Brain microvascular endothelial cell (primary cell): ENCODE results near the gene MAGI1.

Experiments
- DNase-seq: peaks from one replicate; pipeline ENCODE4 v3.0.0-alpha.2; 2020
- H3K27ac ChIP-seq: fragments of 250-450 bp; sonication (Bioruptor Pico); 2 replicates; pipeline ENCODE4 v1.5.1; 2020; ENCODE audit warnings: mild to moderate bottlenecking, moderate library complexity
- H3K27me3 ChIP-seq: fragments of 250-450 bp; sonication (Bioruptor Pico); replicated peaks from 2 replicates; pipeline ENCODE4 v1.5.1; 2020; ENCODE audit warnings: mild to moderate bottlenecking
- H3K36me3 ChIP-seq: fragments of 250-450 bp; sonication (Bioruptor Pico); replicated peaks from 2 replicates; pipeline ENCODE4 v1.5.1; 2020; ENCODE audit warnings: mild to moderate bottlenecking
- H3K4me3 ChIP-seq: 2 replicates; pipeline ENCODE4 v1.5.1; 2011; ENCODE audit warnings: low read depth, mild to moderate bottlenecking, control low read depth, low read length, moderate library complexity
- in situ Hi-C: cut with HindIII; loops from 2 replicates; pipeline ENCODE4 v1.10.0; 2017; ENCODE audit warnings: low sequenced_read_pairs, low pct_ligation_motif_present
- TF ChIP-seq, protein P1 (sequence below): IDR thresholded peaks from 2 replicates; pipeline ENCODE4 v1.5.1; 2011; ENCODE audit warnings: low read depth, mild to moderate bottlenecking, moderate library complexity, low read length, control low read depth, inconsistent platforms; ENCODE audit errors: missing control alignments

MAGI1 gene

DNA sequence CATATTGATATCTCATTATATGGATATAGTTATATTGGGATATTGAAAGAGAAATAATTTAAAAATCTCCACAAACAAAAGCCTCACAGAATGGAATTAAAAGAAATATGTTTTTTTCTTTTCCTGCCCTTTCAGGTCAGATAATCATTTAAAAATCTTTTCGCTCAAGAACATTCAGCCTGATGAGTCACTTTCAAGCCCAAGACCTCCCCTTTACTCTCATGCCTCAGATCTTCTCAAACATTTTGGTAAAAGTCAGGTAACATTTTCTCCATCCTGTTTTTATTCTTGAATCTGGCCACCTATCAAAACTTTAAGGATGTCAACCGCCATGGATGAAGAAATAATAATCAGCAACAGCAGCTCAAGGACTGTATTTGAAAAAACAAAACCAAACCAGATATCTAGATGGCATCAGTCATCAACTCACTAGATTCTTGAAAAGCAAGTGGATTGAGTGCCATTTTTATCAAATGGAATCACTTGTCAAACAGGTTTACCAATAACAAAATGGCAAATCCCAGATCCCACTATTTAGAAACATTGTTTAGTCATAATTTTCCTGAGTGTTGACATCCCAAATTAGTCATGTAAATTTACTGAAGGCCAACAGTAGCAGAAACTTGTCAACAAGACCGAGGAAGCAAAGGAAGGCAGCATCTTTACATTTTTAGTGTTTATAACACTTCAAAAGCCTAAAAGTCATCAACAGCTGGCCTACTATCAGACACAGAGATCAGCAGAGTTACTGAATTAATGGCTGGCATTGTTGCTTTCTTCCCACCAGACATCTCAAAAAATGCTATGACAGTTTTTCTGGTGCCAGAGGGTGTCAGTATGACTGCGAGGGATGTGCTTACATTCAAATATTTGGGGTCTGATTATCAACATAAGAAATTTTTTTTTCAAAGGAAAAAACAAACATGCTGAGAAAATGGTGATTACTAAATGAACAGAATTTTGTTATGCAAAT is 444.7 kb downstream of the MAGI1 start:
- H3K27ac ChIP-seq, result no peak overlapping the region
- H3K36me3 ChIP-seq, result no peaks in the 10 kb centered on the region
- DNase-seq, result no peak
- no peaks in the 10 kb centered on the region for H3K27me3 ChIP-seq
- TF ChIP-seq, protein P1, sequence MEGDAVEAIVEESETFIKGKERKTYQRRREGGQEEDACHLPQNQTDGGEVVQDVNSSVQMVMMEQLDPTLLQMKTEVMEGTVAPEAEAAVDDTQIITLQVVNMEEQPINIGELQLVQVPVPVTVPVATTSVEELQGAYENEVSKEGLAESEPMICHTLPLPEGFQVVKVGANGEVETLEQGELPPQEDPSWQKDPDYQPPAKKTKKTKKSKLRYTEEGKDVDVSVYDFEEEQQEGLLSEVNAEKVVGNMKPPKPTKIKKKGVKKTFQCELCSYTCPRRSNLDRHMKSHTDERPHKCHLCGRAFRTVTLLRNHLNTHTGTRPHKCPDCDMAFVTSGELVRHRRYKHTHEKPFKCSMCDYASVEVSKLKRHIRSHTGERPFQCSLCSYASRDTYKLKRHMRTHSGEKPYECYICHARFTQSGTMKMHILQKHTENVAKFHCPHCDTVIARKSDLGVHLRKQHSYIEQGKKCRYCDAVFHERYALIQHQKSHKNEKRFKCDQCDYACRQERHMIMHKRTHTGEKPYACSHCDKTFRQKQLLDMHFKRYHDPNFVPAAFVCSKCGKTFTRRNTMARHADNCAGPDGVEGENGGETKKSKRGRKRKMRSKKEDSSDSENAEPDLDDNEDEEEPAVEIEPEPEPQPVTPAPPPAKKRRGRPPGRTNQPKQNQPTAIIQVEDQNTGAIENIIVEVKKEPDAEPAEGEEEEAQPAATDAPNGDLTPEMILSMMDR, result no peak
- in situ Hi-C loops, result no loop called here
- no peak overlapping the region for H3K4me3 ChIP-seq

DNA sequence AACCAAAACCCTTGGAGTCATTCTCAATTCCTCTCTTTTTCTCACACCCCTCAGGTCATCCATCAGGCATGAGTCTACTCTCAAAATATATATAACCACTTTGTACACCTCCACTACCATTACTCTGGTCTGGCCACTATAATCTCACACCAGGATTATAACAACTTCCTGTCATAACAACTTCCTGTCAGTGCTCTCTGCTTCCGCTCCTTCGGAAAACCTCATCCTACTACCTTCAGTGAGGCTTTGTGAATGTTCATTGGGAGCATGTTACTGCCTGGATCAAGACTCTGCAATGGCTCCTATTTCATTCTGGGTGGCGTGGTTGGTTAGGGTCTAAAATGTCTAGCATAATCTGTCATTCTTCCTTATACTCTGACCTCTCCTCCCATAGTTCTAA is 447.4 kb downstream of the MAGI1 start:
- Histone ChIP-seq H3K4me3 (no peak overlapping the region), H3K27me3 (no peaks in the 10 kb centered on the region), H3K36me3 (no peaks in the 10 kb centered on the region), H3K27ac (no peak overlapping the region)
- in situ Hi-C loops, result no loop called here
- DNase-seq, result no peak
- TF ChIP-seq, protein P1, result no peak

DNA sequence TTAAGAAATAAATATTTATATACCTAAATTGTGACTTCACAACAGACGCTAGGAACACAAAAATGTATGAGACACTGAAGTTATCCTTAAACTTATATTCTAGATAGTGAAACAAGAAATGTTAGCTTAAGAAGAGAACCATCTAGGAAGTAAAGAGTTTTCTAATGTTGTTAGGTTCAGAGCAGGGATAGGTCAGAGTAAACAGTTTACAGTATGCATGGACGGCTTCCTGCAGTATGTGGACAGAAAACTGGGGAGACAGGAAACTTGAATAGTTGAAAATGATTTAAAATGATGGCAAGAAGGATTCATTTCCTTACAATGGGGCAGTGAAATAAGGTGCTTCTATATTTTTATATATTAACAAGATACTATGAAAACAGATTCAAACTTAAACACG is 449.8 kb downstream of the MAGI1 start:
- Histone ChIP-seq H3K27ac (no peak overlapping the region), H3K36me3 (no peaks in the 10 kb centered on the region), H3K27me3 (no peaks in the 10 kb centered on the region), H3K4me3 (no peak overlapping the region)
- TF ChIP-seq, protein P1, result no peak
- in situ Hi-C loops, result no loop called here
- no peak for DNase-seq

DNA sequence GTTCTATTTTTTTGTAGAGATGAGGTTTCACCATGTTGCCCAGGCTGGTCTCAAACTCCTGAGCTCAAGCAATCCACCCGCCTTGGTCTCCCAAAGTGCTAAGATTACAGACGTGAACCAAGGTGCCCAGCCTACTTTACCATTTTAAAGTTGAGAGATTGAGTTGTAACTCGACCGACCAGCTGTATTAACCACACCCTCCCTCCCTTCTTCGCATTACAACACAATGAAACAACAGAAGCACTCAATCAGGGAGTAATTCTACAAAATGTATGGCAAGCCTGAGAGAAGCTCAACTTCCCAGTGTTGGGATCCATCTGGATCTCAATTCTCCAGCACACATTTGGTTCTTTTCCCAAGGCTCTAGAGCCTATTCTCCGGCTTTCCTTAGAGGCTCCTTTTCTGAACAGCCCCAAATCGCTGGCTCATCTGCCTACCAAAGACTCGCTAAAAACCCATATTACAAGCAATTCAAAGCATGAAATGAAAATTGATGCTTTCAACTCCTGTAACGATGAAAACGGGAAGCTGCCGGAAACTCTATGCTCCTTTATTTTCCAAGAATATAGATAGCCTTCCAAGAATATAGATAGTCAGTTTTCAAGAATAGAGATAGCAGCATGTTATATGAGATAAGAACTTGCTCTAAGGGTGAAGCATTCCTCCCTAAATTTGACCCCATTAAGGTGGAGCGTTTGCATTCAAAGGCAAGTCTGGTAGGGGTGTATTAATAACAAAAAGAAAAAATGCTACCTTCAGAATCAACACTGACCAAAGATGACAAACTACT is 450.9 kb downstream of the MAGI1 start:
- Histone ChIP-seq H3K4me3 (no peak overlapping the region), H3K27me3 (no peaks in the 10 kb centered on the region), H3K27ac (no peak overlapping the region), H3K36me3 (no peaks in the 10 kb centered on the region)
- DNase-seq, result no peak
- TF ChIP-seq, protein P1, result no peak
- in situ Hi-C loops, result no loop called here

DNA sequence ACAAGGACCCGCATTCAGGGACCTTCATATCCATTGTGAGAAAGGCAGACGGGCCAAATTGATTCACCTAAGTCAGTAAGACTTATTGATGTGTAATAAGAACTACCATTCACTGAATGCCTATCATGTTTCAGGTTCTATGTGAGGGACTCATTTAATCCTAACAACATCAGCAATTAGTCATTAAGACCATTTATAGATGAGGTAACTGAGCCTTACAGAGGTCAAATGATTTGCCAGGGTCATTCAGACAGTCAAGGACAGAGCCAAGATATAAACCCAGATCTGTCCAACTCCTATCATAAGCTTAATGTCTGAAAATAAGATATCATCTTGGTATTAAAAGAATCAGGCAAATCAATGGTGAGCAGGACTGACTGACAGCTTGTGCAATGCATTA is 453.8 kb downstream of the MAGI1 start:
- in situ Hi-C loops, result no loop called here
- Histone ChIP-seq H3K36me3 (no peaks in the 10 kb centered on the region), H3K27ac (no peak overlapping the region), H3K4me3 (no peak overlapping the region), H3K27me3 (no peaks in the 10 kb centered on the region)
- no peak for DNase-seq
- TF ChIP-seq, protein P1, result no peak
